Activated T-helper 1 cell treated with Interleukin-2 at 50 U/mL for 16 hours (primary cell): ENCODE measurements around the gene CD34.
"Not testable (repeated sequence)": the region's sequence is repeated elsewhere in the genome, so short reads cannot be mapped to it uniquely, and the experiment has no call there.

Experiments used
- DNase-seq: peaks from one replicate; pipeline ENCODE4 v3.0.0-alpha.2; 2020; ENCODE audit warnings: low read depth

Gene CD34

GRCh38 chr1:207898260-207898659 is 12.7 kb downstream of the CD34 start:
- no peak for DNase-seq

- DNase-seq = no peak
Observed at GRCh38 chr1:207897188-207897587, 13.7 kb downstream of the CD34 start.

GRCh38 chr1:207896547-207896946 is 14.4 kb downstream of the CD34 start:
- no peak for DNase-seq

GRCh38 chr1:207894704-207895103 is 16.2 kb downstream of the CD34 start:
- DNase-seq = no peak

- DNase-seq = no peak
Observed at GRCh38 chr1:207893737-207894582, 17.0 kb downstream of the CD34 start.

GRCh38 chr1:207892764-207893163 is 18.2 kb downstream of the CD34 start:
- DNase-seq = no peak

- no peak for DNase-seq
Observed at GRCh38 chr1:207891148-207891547, 19.8 kb downstream of the CD34 start.

- DNase-seq = no peak
Observed at GRCh38 chr1:207890136-207890738, 20.7 kb downstream of the CD34 start.

- no peak for DNase-seq
Observed at GRCh38 chr1:207888652-207889051, 22.3 kb downstream of the CD34 start.

- DNase-seq = no peak
Observed at GRCh38 chr1:207887542-207888201, 23.3 kb downstream of the CD34 start.

GRCh38 chr1:207886227-207886626 is 24.7 kb downstream of the CD34 start:
- DNase-seq = no peak

GRCh38 chr1:207885129-207886032 is 25.5 kb downstream of the CD34 start:
- peak; percentile 53 for DNase-seq

GRCh38 chr1:207884266-207885029 is 26.5 kb downstream of the CD34 start:
- DNase-seq = no peak

GRCh38 chr1:207883660-207884250 is 27.2 kb downstream of the CD34 start:
- no peak for DNase-seq

- no peak for DNase-seq
Observed at GRCh38 chr1:207883104-207883651, 27.7 kb downstream of the CD34 start.

- no peak for DNase-seq
Observed at GRCh38 chr1:207882692-207883091, 28.2 kb downstream of the CD34 start.

- DNase-seq = no peak
Observed at GRCh38 chr1:207878939-207879338, 32.0 kb downstream of the CD34 start.

- not testable (repeated sequence) for DNase-seq
Observed at GRCh38 chr1:207877914-207878313, 33.0 kb downstream of the CD34 start.

GRCh38 chr1:207876131-207876530 is 34.8 kb downstream of the CD34 start:
- DNase-seq = no peak

- no peak for DNase-seq
Observed at GRCh38 chr1:207875532-207875931, 35.4 kb downstream of the CD34 start.
